Upper lobe of left lung (tissue), 6 donors: Measurements from ENCODE around the gene HOXB2. TPM values are rescaled to one million over a fixed set of nuclear protein-coding genes. Genes with fewer than 3 reads are reported as not detected.
A peak's percentile ranks its signal among the peaks of the same experiment; 100 is the strongest.

Experiments
- ATAC-seq, 2 donors: fragments of 200-7000 bp; cut with Tn5 transposase; one replicate each; pipeline ENCODE4 v1.9.1; 2022; ENCODE audit warnings: mild to moderate bottlenecking in 2 of 2, moderate library complexity in 2 of 2; ENCODE audit not compliant: low FRiP score in 2 of 2
- DNase-seq, 2 donors: peaks; one replicate each; pipeline ENCODE4 v3.0.0-alpha.2; 2019 to 2020
- H3K27ac ChIP-seq, 4 donors: fragments of 200-600 bp; sonication (generic); one replicate each; pipeline ENCODE4 v1.5.1; 2016 to 2019
- H3K27me3 ChIP-seq, 4 donors: fragments of 200-600 bp; sonication (generic); one replicate each; pipeline ENCODE4 v1.5.1; 2017 to 2019
- H3K36me3 ChIP-seq, 4 donors: fragments of 200-600 bp; sonication (generic); one replicate each; pipeline ENCODE4 v1.5.1; 2016 to 2019
- H3K4me1 ChIP-seq, 4 donors: fragments of 200-600 bp; sonication (generic); one replicate each; pipeline ENCODE4 v1.5.1; 2018 to 2019
- H3K4me3 ChIP-seq, 4 donors: fragments of 200-600 bp; sonication (generic); one replicate each; pipeline ENCODE4 v1.5.1; 2017 to 2019; ENCODE audit warnings: mild to moderate bottlenecking in 2 of 4, moderate library complexity in 1 of 4
- H3K9me3 ChIP-seq, 4 donors: fragments of 200-600 bp; sonication (generic); one replicate each; pipeline ENCODE4 v1.5.1; 2018 to 2019
- EP300 ChIP-seq, 4 donors: sonication (generic); formaldehyde crosslinking; IDR thresholded peaks; one replicate each; pipeline ENCODE4 v1.5.1; 2017; ENCODE audit warnings: antibody characterized with exemption in 4 of 4, control low read depth in 2 of 4
- POLR2A ChIP-seq, 4 donors: fragments of 450-650 bp; IDR thresholded peaks; one replicate each; pipeline ENCODE4 v1.5.1; 2016 to 2017; ENCODE audit warnings: antibody characterized with exemption in 4 of 4, mild to moderate bottlenecking in 2 of 4
- POLR2AphosphoS5 ChIP-seq, 2 donors: sonication (generic); formaldehyde crosslinking; IDR thresholded peaks; one replicate each; pipeline ENCODE4 v1.5.1; 2017; ENCODE audit warnings: antibody characterized with exemption in 2 of 2
- WGBS, 2 donors: methylation state at CpG; one replicate each; pipeline ENCODE4 v1.1.5; 2017 to 2018; 5-methylcytosine and 5-hydroxymethylcytosine counted together
- total RNA-seq, 6 donors: library from RNA; depleted of rRNA in 4 of 6; stranded (reverse); fragments of >200 nt in 4 of 6; gene quantifications; one replicate each; pipeline versions ENCODE4 v1.1.0 to v1.2.1, GENCODE V29; 2016 to 2021
- TF ChIP-seq, protein P1 (sequence below), 6 experiments: fragments of 450-650 bp in 4 of 6; fragments of 200-600 bp in 2 of 6; sonication (generic) in 2 of 6; IDR thresholded peaks; one replicate each; pipeline ENCODE4 v1.5.1; 2016 to 2019; ENCODE audit warnings: antibody characterized with exemption in 6 of 6
- donor health status: DM: no; HTN: no; CAD: no; lungs with moderate emphysema.
- donor health status: DM: no; HTN: yes; CAD: no; lungs with severe emphysema.

HOXB2 gene
- total RNA-seq, 6 donors from 2014 or later = 1.4 to 16.1 (median 7.4) TPM

DNA sequence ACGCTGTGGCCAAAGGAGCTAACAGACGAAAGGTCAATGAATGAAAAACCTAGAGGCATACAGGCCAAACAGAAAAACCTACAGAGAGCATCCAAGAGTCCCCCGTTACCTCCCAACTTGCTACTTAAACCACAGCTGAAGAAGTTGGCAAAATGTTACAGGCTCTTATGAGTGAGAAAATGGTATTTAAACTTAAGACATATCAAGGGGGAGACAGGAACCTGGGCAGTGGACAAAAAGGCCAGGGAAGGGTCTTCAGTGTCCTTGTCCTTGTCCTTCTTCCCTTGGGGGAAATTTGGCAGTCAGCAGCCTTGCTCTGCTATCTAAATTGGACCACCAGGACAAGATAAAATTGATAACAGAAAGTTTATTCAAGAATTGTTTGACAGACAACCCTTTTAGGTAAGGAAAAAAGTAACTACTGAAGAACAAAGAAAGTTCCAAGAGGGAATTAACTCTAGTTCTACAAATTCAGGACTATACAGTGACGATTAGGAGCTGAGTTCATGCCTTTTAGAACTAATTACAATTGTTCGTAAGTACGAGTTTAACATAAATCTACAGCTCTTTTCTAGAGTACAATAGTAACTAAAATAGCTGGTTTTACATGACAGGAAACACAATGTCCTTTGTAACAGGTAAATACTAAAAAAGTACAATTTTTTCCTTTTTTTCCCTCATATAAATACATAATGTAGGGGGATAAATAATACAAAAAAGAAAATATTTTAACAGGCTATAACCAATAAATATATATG lies 3.8 kb upstream of the HOXB2 start:
- H3K4me1 ChIP-seq = peaks cover 10 to 27% (median 13%) of the 10 kb centered on the region in 4 donors
- DNase-seq (no peak), ATAC-seq (no peak)
- no peaks in the 10 kb centered on the region for H3K36me3 ChIP-seq
- H3K27ac ChIP-seq = peak overlapping the region; percentile 42 to 86 (median 68)
- no peak overlapping the region for H3K4me3 ChIP-seq
- no peaks in the 10 kb centered on the region for H3K9me3 ChIP-seq
- peaks cover 0 to 24% (median 10%) of the 10 kb centered on the region in 4 donors for H3K27me3 ChIP-seq
- TF ChIP-seq EP300 (IDR thresholded peaks at IDR 0.05) (no peak), POLR2A (IDR thresholded peaks at IDR 0.05) (no peak)
- TF ChIP-seq, protein P1, sequence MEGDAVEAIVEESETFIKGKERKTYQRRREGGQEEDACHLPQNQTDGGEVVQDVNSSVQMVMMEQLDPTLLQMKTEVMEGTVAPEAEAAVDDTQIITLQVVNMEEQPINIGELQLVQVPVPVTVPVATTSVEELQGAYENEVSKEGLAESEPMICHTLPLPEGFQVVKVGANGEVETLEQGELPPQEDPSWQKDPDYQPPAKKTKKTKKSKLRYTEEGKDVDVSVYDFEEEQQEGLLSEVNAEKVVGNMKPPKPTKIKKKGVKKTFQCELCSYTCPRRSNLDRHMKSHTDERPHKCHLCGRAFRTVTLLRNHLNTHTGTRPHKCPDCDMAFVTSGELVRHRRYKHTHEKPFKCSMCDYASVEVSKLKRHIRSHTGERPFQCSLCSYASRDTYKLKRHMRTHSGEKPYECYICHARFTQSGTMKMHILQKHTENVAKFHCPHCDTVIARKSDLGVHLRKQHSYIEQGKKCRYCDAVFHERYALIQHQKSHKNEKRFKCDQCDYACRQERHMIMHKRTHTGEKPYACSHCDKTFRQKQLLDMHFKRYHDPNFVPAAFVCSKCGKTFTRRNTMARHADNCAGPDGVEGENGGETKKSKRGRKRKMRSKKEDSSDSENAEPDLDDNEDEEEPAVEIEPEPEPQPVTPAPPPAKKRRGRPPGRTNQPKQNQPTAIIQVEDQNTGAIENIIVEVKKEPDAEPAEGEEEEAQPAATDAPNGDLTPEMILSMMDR (IDR thresholded peaks at IDR 0.05) = no peak
- WGBS, 2 donors = 45 to 60% methylated on average over 6 of the region's 6 CpGs

DNA sequence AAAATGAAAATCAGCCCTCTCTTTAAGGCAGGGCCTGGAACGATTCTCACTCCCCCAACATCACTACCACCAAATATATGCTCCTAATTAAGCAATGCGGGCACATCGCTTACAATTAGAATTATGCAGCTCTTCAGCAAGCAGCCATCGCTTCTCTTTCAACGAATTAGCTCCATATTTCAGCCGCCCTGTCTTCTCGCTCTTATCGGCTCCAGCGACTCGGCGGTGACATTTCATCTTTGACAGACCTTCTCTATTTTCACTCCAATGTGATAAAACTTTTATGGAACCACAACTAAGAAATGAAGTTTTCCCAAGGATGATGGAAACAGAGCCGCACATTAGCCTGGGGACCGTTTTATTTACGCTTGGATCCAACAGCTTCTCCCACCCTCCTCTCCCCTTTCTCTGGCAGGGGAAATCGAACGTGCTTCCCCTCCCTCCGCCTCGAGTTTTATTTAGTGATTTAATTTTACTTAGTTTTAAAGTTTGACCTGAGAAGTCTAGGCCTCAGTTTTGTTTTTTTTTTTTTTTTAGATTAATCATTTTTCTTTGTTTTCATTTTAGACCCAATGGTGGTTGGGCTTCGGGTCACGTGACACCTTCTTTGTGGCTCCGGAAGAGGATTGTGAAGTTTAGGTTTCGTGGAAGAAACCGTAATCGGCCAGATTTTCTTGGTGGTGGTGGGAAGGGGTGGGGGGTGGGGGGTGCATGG lies 3.1 kb upstream of the HOXB2 start:
- no peak for DNase-seq
- peaks cover 0 to 31% (median 16%) of the 10 kb centered on the region in 4 donors for H3K27me3 ChIP-seq
- peak overlapping the region; percentile 42 to 86 (median 68) for H3K27ac ChIP-seq
- TF ChIP-seq, protein P1 (IDR thresholded peaks at IDR 0.05) = no peak
- TF ChIP-seq EP300 (IDR thresholded peaks at IDR 0.05) (no peak), POLR2A (IDR thresholded peaks at IDR 0.05) (no peak), POLR2AphosphoS5 (IDR thresholded peaks at IDR 0.05) (no peak)
- H3K4me1 ChIP-seq = peaks cover 14 to 33% (median 19%) of the 10 kb centered on the region in 4 donors
- peak overlapping the region in 2 of 4 donors; percentile 10 to 13 for H3K4me3 ChIP-seq
- H3K36me3 ChIP-seq = no peaks in the 10 kb centered on the region
- no peaks in the 10 kb centered on the region for H3K9me3 ChIP-seq
- 27 to 31% methylated on average over 24 of the region's 24 CpGs for WGBS, 2 donors
- no peak for ATAC-seq

GRCh38 chr17:48546924-48547807 lies 2.3 kb upstream of the HOXB2 start:
- DNase-seq = no peak
- Histone ChIP-seq H3K4me1 (peaks cover 14 to 38% (median 19%) of the 10 kb centered on the region in 4 donors), H3K4me3 (peak overlapping the region in 2 of 4 donors; percentile 10 to 13), H3K27me3 (peaks cover 0 to 35% (median 20%) of the 10 kb centered on the region in 4 donors), H3K27ac (peak overlapping the region; percentile 2 to 86 (median 62)), H3K36me3 (no peaks in the 10 kb centered on the region), H3K9me3 (no peaks in the 10 kb centered on the region)
- WGBS, 2 donors = 36 to 44% methylated on average over 10 of the region's 10 CpGs
- no peak for ATAC-seq
- TF ChIP-seq, protein P1 (IDR thresholded peaks at IDR 0.05) = no peak
- TF ChIP-seq POLR2A (IDR thresholded peaks at IDR 0.05) = no peak
- TF ChIP-seq POLR2AphosphoS5 (IDR thresholded peaks at IDR 0.05) = no peak
- TF ChIP-seq EP300 (IDR thresholded peaks at IDR 0.05) = no peak

GRCh38 chr17:48546137-48546923 lies 1.4 kb upstream of the HOXB2 start:
- peaks cover 0 to 43% (median 26%) of the 10 kb centered on the region in 4 donors for H3K27me3 ChIP-seq
- H3K4me1 ChIP-seq = peaks cover 14 to 40% (median 19%) of the 10 kb centered on the region in 4 donors
- no peaks in the 10 kb centered on the region for H3K36me3 ChIP-seq
- TF ChIP-seq POLR2AphosphoS5 (IDR thresholded peaks at IDR 0.05) (no peak), POLR2A (IDR thresholded peaks at IDR 0.05) (no peak), EP300 (IDR thresholded peaks at IDR 0.05) (no peak)
- TF ChIP-seq, protein P1 (IDR thresholded peaks at IDR 0.05) = no peak
- ATAC-seq (no peak), DNase-seq (no peak)
- no peaks in the 10 kb centered on the region for H3K9me3 ChIP-seq
- WGBS, 2 donors = 45 to 46% methylated on average over 10 of the region's 10 CpGs
- H3K27ac ChIP-seq = peak overlapping the region in 3 of 4 donors; percentile 55 to 81 (median 69)
- peak overlapping the region in 1 of 4 donors; percentile 8 for H3K4me3 ChIP-seq
